ENCODE measurements around the gene CUEDC2. TPM values are rescaled to one million over a fixed set of nuclear protein-coding genes. Genes with fewer than 3 reads are reported as not detected.

Gene CUEDC2
- total and polyA plus RNA-seq, 3 donors from 2014 or later: 49.0 to 76.0 (median 70.5) TPM

DNA sequence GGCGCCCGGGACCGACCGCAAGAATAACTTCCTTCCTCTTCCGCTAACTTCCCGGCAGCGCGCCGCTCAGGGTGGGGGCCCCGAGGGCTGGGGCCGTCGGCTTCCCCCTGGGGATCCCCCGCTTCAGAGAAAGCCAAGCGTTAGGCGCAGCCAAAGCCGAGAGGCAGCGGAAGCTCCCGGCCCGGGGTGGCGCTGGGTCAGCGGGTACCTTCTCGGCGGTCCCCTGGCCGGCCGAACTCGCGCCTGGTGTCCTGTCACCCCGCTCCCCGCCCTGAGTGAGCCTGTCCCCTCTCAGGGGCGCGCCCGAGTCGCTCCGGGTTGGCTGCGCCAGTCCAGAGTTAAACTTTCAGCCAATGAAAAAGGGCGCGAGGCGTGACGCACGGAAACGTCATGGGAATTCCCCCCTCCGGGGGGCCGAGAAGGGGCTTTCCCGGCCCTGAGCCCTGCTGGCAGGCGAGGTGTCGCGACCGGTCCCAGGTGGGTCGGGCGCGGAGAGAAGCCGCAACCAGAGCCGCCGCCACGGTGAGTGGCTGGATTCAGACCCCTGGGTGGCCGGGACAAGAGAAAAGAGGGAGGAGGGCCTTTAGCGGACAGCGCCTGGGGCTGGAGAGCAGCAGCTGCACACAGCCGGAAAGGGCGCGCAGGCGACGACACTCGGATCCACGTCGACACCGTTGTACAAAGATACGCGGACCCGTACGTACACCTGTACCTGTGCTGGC lies 38.1 kb downstream of the CUEDC2 start:
- TF ChIP-seq, protein P1, sequence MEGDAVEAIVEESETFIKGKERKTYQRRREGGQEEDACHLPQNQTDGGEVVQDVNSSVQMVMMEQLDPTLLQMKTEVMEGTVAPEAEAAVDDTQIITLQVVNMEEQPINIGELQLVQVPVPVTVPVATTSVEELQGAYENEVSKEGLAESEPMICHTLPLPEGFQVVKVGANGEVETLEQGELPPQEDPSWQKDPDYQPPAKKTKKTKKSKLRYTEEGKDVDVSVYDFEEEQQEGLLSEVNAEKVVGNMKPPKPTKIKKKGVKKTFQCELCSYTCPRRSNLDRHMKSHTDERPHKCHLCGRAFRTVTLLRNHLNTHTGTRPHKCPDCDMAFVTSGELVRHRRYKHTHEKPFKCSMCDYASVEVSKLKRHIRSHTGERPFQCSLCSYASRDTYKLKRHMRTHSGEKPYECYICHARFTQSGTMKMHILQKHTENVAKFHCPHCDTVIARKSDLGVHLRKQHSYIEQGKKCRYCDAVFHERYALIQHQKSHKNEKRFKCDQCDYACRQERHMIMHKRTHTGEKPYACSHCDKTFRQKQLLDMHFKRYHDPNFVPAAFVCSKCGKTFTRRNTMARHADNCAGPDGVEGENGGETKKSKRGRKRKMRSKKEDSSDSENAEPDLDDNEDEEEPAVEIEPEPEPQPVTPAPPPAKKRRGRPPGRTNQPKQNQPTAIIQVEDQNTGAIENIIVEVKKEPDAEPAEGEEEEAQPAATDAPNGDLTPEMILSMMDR (IDR thresholded peaks at IDR 0.05): peak; percentile 26 to 98 (median 96)
- no peak for TF ChIP-seq POLR2A (IDR thresholded peaks at IDR 0.05)
- Histone ChIP-seq H3K9me3 (no peaks in the 10 kb centered on the region), H3K4me3 (peak overlapping the region; percentile 65 to 76), H3K4me1 (peaks cover 14% of the 10 kb centered on the region), H3K27ac (peak overlapping the region; percentile 90 to 94), H3K27me3 (no peaks in the 10 kb centered on the region), H3K36me3 (ENCODE audit: low read depth, missing control alignments) (no peaks in the 10 kb centered on the region)
- DNase-seq: peak; percentile 96
- intact Hi-C loops (cut with DNase I; ENCODE audit: low total_unique reads): no loop called here
- WGBS, 2 donors: 0 to 1% methylated on average over 17 to 54 of the region's 71 CpGs

DNA sequence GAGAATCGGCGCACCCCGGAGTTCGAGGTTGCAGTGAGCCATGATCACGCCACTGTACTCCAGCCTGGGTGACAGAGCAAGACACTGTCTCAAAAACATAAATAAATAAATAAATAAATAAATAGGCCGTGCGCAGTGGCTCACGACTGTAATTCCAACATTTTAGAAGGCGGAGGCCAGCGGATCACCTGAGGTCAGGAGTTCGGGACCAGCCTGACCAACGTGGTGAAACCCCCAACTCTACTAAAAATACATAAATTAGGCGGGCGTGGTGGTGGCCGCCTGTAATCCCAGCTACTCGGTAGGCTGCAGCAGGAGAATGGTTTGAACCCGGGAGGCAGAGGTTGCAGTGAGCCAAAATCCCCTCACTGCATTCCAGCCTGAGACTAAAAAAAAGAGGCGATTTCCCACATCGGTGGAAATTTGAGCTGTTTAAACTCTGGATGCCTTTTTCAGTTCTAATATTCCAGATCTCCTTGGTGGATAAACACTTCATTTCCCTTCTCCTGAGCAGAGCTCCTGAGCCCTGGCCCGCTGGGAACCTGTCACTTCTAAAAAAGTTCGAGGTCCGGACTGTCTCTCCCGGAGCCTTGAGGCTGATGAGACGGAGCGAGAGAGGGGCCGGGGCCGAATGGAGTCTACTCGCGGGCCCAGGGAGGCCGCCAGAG lies 38.8 kb downstream of the CUEDC2 start:
- WGBS, 2 donors: 24 to 25% methylated on average over 29 to 30 of the region's 30 CpGs
- Histone ChIP-seq H3K27me3 (no peaks in the 10 kb centered on the region), H3K27ac (peak overlapping the region; percentile 90 to 94), H3K4me1 (peaks cover 10% of the 10 kb centered on the region), H3K36me3 (ENCODE audit: low read depth, missing control alignments) (no peaks in the 10 kb centered on the region), H3K4me3 (peak overlapping the region; percentile 65 to 76), H3K9me3 (no peaks in the 10 kb centered on the region)
- intact Hi-C loops (cut with DNase I; ENCODE audit: low total_unique reads): no loop called here
- TF ChIP-seq, protein P1 (IDR thresholded peaks at IDR 0.05): peak in 1 of 3 experiments; percentile 92
- TF ChIP-seq POLR2A (IDR thresholded peaks at IDR 0.05): no peak
- DNase-seq: no peak

DNA sequence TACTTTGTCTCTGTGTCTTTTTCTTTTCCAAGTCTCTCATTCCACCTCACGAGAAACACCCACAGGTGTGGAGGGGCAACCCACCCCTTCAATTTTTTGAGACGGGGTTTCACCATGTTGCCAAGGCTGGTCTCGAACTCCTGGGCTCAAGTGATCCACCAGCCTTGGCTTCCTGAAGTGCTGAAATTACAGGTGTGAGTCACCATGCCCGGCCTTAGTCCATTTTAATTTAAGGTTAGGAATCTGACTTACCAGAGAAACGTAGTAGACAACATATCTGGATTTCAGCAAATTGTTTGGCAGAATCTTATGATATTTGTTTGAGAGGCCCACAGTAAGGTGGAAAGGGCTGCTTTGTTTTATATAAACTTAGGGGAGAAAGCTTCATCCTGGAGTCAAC lies 40.1 kb downstream of the CUEDC2 start:
- 83 to 92% methylated on average over 5 of the region's 5 CpGs for WGBS, 2 donors

DNA sequence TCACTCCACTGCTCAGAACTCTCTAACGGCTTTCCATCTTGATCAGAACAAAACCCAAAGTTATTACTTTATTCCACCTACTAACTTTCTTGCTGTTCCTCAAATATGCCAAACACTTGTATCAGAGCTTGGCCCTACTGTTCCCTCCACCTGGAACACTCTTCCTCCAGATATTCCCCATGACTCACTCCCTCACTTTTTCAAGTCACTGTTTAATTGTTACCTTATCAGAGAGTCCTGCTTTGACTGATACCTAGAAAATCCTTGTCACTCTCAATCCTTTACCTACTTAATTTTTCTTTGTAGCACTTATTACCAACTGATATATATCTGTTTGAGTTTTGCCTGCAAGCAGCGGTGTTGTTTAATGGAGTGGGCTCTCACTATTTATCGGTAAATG lies 42.5 kb downstream of the CUEDC2 start:
- no peak overlapping the region for H3K27ac ChIP-seq
- intact Hi-C loops (cut with DNase I; ENCODE audit: low total_unique reads): no loop called here

More for the DNA sequence above, 40.1 kb downstream of the CUEDC2 start:
- intact Hi-C loops (cut with DNase I; ENCODE audit: low total_unique reads): no loop called here
- no peaks in the 10 kb centered on the region for H3K36me3 ChIP-seq (ENCODE audit: low read depth, missing control alignments)
- H3K4me1 ChIP-seq: peaks cover 10% of the 10 kb centered on the region
- H3K9me3 ChIP-seq: no peaks in the 10 kb centered on the region
- no peak overlapping the region for H3K27ac ChIP-seq
- TF ChIP-seq POLR2A (IDR thresholded peaks at IDR 0.05): no peak
- TF ChIP-seq, protein P1 (IDR thresholded peaks at IDR 0.05): no peak
- no peaks in the 10 kb centered on the region for H3K27me3 ChIP-seq
- no peak overlapping the region for H3K4me3 ChIP-seq
- no peak for DNase-seq

More for the DNA sequence above, 42.5 kb downstream of the CUEDC2 start:
- H3K4me3 ChIP-seq: no peak overlapping the region
- DNase-seq: no peak
- H3K4me1 ChIP-seq: no peaks in the 10 kb centered on the region
- H3K9me3 ChIP-seq: no peaks in the 10 kb centered on the region
- no peaks in the 10 kb centered on the region for H3K36me3 ChIP-seq (ENCODE audit: low read depth, missing control alignments)
- no peaks in the 10 kb centered on the region for H3K27me3 ChIP-seq
- TF ChIP-seq, protein P1 (IDR thresholded peaks at IDR 0.05): no peak
- no peak for TF ChIP-seq POLR2A (IDR thresholded peaks at IDR 0.05)
- WGBS, 2 donors: 82 to 83% methylated on average over 3 of the region's 3 CpGs

Measured in testis (tissue), 3 donors.